Activated CD8-positive, alpha-beta T cell treated with anti-CD3 and anti-CD28 coated beads for 36 hours (primary cell): ENCODE data around the gene DAPK1. TPM values are rescaled to one million over a fixed set of nuclear protein-coding genes. Genes with fewer than 3 reads are reported as not detected.

ENCODE experiments used
- ATAC-seq: fragments of 200-7000 bp; cut with Tn5 transposase; one replicate; pipeline ENCODE4 v1.10.0; 2021; ENCODE audit warnings: mild to moderate bottlenecking, moderate library complexity
- CTCF ChIA-PET: fragments of 350-600 bp; sonication (Branson Sonifier 250); formaldehyde crosslinking; loops from one replicate; lab custom pipeline; 2021; ENCODE audit warnings: antibody characterized with exemption; lab: Charles Lee
- POLR2A ChIA-PET: fragments of 350-600 bp; sonication (Branson Sonifier 250); formaldehyde crosslinking; loops from one replicate; lab custom pipeline; 2021; ENCODE audit warnings: antibody characterized with exemption; lab: Charles Lee
- DNase-seq: peaks from one replicate; pipeline ENCODE4 v3.0.0-alpha.2; 2020
- H3K27ac Mint-ChIP-seq: one replicate; pipeline ENCODE4 v1.8.0; 2021; ENCODE audit warnings: mild to moderate bottlenecking, mixed read lengths
- H3K27me3 Mint-ChIP-seq: one replicate; pipeline ENCODE4 v1.8.0; 2021; ENCODE audit warnings: mixed read lengths
- H3K36me3 Mint-ChIP-seq: one replicate; pipeline ENCODE4 v1.8.0; 2021; ENCODE audit warnings: low read depth, mixed read lengths
- H3K4me1 Mint-ChIP-seq: one replicate; pipeline ENCODE4 v1.8.0; 2021; ENCODE audit warnings: low read depth, mixed read lengths
- H3K4me3 Mint-ChIP-seq: one replicate; pipeline ENCODE4 v1.8.0; 2021; ENCODE audit warnings: mild to moderate bottlenecking, moderate library complexity, mixed read lengths
- H3K9me3 Mint-ChIP-seq: one replicate; pipeline ENCODE4 v1.8.0; 2021; ENCODE audit warnings: mixed read lengths
- intact Hi-C: fragments of 100-400 bp; cut with micrococcal nuclease; formaldehyde crosslinking; loops from one replicate; pipeline ENCODE4 v1.10.0; 2022
- total RNA-seq, 2 experiments: library from RNA; stranded (reverse); gene quantifications; one replicate each; pipeline ENCODE4 v1.2.3, GENCODE V29; 2021
- TF ChIP-seq, protein P1 (sequence below): fragments of 200-600 bp; IDR thresholded peaks from one replicate; pipeline ENCODE4 v1.8.0; 2022; ENCODE audit warnings: antibody characterized with exemption, mild to moderate bottlenecking

Gene DAPK1
- total RNA-seq, 2 experiments from 2014 or later: 1.7 to 2.1 TPM

- Mint-ChIP-seq H3K4me3 (no peak overlapping the region), H3K9me3 (no peaks in the 10 kb centered on the region), H3K4me1 (no peaks in the 10 kb centered on the region), H3K27me3 (no peaks in the 10 kb centered on the region), H3K27ac (no peak overlapping the region), H3K36me3 (no peaks in the 10 kb centered on the region)
- ChIA-PET POLR2A (no interaction called here), CTCF (no interaction called here)
- intact Hi-C loops: no loop called here
- ATAC-seq: no peak
- no peak for DNase-seq
- TF ChIP-seq, protein P1, sequence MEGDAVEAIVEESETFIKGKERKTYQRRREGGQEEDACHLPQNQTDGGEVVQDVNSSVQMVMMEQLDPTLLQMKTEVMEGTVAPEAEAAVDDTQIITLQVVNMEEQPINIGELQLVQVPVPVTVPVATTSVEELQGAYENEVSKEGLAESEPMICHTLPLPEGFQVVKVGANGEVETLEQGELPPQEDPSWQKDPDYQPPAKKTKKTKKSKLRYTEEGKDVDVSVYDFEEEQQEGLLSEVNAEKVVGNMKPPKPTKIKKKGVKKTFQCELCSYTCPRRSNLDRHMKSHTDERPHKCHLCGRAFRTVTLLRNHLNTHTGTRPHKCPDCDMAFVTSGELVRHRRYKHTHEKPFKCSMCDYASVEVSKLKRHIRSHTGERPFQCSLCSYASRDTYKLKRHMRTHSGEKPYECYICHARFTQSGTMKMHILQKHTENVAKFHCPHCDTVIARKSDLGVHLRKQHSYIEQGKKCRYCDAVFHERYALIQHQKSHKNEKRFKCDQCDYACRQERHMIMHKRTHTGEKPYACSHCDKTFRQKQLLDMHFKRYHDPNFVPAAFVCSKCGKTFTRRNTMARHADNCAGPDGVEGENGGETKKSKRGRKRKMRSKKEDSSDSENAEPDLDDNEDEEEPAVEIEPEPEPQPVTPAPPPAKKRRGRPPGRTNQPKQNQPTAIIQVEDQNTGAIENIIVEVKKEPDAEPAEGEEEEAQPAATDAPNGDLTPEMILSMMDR: no peak
Measured at GRCh38 chr9:87630846-87631245, 133.2 kb downstream of the DAPK1 start.

GRCh38 chr9:87635656-87636501 is 138.2 kb downstream of the DAPK1 start:
- no peak for DNase-seq
- H3K9me3 Mint-ChIP-seq: no peaks in the 10 kb centered on the region
- ATAC-seq: no peak
- H3K36me3 Mint-ChIP-seq: no peaks in the 10 kb centered on the region
- ChIA-PET POLR2A (no interaction called here), CTCF (no interaction called here)
- no peak overlapping the region for H3K4me3 Mint-ChIP-seq
- H3K4me1 Mint-ChIP-seq: no peaks in the 10 kb centered on the region
- no peaks in the 10 kb centered on the region for H3K27me3 Mint-ChIP-seq
- TF ChIP-seq, protein P1: no peak
- intact Hi-C loops: no loop called here
- H3K27ac Mint-ChIP-seq: no peak overlapping the region

- DNase-seq: no peak
- Mint-ChIP-seq H3K27ac (no peak overlapping the region), H3K4me1 (no peaks in the 10 kb centered on the region), H3K9me3 (no peaks in the 10 kb centered on the region), H3K4me3 (no peak overlapping the region), H3K36me3 (no peaks in the 10 kb centered on the region), H3K27me3 (no peaks in the 10 kb centered on the region)
- intact Hi-C loops: no loop called here
- no peak for ATAC-seq
- CTCF ChIA-PET: no interaction called here
- TF ChIP-seq, protein P1: no peak
- POLR2A ChIA-PET: no interaction called here
Measured at GRCh38 chr9:87638292-87638691, 140.6 kb downstream of the DAPK1 start.

- DNase-seq (no peak), ATAC-seq (no peak)
- Mint-ChIP-seq H3K4me1 (no peaks in the 10 kb centered on the region), H3K9me3 (no peaks in the 10 kb centered on the region), H3K36me3 (no peaks in the 10 kb centered on the region), H3K4me3 (no peak overlapping the region), H3K27me3 (no peaks in the 10 kb centered on the region), H3K27ac (no peak overlapping the region)
- TF ChIP-seq, protein P1: no peak
- CTCF ChIA-PET: no interaction called here
- POLR2A ChIA-PET: no interaction called here
- intact Hi-C loops: no loop called here
Measured at GRCh38 chr9:87639949-87640348, 142.3 kb downstream of the DAPK1 start.

GRCh38 chr9:87640385-87640795 is 142.7 kb downstream of the DAPK1 start:
- Mint-ChIP-seq H3K9me3 (no peaks in the 10 kb centered on the region), H3K27me3 (no peaks in the 10 kb centered on the region), H3K4me1 (no peaks in the 10 kb centered on the region), H3K4me3 (no peak overlapping the region), H3K36me3 (no peaks in the 10 kb centered on the region), H3K27ac (no peak overlapping the region)
- POLR2A ChIA-PET: no interaction called here
- CTCF ChIA-PET: no interaction called here
- TF ChIP-seq, protein P1: no peak
- ATAC-seq (no peak), DNase-seq (no peak)
- intact Hi-C loops: no loop called here
